GM12864 (cell line): ENCODE data around the gene GABRB1.
"Not testable (repeated sequence)": the region's sequence is repeated elsewhere in the genome, so short reads cannot be mapped to it uniquely, and the experiment has no call there.

Experiments
- DNase-seq: peaks from one replicate; pipeline ENCODE4 v3.0.0-alpha.2; 2011; ENCODE audit warnings: low read depth
- H3K4me3 ChIP-seq: 2 replicates; pipeline ENCODE4 v1.5.1; 2011; ENCODE audit warnings: mild to moderate bottlenecking, low read depth, low read length, control low read depth
- TF ChIP-seq, protein P1 (sequence below): IDR thresholded peaks from 2 replicates; pipeline ENCODE4 v1.5.1; 2011; ENCODE audit warnings: low read depth, mild to moderate bottlenecking, moderate library complexity, low read length, control low read depth, inconsistent platforms; ENCODE audit errors: missing control alignments

GABRB1 gene

DNA sequence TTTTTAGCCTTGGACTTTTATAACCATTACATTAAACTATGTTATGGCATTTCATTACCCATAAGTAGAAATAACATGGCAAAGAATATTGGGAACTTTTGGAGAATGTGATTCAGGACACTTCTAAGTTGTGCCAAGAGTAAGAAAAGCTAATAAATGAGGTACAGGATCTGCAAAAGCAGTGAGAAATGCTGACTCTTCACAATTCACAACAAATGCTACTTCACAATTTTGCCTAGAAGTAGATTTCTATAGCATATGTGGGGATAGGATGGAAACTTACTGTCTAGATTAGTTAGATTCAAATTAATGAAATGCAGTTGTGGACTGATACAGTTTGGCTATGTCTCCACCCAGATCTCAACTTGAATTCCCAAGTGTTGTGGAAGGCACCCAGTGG lies 258.4 kb downstream of the GABRB1 start:
- DNase-seq: no peak
- H3K4me3 ChIP-seq: no peak overlapping the region
- TF ChIP-seq, protein P1, sequence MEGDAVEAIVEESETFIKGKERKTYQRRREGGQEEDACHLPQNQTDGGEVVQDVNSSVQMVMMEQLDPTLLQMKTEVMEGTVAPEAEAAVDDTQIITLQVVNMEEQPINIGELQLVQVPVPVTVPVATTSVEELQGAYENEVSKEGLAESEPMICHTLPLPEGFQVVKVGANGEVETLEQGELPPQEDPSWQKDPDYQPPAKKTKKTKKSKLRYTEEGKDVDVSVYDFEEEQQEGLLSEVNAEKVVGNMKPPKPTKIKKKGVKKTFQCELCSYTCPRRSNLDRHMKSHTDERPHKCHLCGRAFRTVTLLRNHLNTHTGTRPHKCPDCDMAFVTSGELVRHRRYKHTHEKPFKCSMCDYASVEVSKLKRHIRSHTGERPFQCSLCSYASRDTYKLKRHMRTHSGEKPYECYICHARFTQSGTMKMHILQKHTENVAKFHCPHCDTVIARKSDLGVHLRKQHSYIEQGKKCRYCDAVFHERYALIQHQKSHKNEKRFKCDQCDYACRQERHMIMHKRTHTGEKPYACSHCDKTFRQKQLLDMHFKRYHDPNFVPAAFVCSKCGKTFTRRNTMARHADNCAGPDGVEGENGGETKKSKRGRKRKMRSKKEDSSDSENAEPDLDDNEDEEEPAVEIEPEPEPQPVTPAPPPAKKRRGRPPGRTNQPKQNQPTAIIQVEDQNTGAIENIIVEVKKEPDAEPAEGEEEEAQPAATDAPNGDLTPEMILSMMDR: no peak

DNA sequence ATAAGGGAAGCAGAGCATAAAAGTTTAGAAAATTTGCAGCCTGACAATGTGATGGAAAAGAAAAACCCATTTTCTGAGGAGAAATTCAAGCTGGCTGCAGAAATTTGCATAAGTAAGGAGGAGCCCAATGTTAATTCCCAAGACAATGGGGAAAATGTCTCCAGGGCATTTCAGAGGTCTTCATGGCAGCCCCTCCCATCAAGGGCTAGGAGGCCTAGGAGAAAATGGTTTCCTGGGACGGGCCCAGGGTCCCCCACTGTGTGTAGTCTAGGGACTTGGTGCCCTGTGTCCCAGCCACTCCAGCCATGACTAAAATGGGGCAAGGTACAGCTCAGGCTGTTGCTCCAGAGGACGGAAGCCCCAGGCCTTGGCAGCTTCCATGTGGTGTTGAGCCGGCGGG lies 259.5 kb downstream of the GABRB1 start:
- not testable (repeated sequence) for H3K4me3 ChIP-seq

DNA sequence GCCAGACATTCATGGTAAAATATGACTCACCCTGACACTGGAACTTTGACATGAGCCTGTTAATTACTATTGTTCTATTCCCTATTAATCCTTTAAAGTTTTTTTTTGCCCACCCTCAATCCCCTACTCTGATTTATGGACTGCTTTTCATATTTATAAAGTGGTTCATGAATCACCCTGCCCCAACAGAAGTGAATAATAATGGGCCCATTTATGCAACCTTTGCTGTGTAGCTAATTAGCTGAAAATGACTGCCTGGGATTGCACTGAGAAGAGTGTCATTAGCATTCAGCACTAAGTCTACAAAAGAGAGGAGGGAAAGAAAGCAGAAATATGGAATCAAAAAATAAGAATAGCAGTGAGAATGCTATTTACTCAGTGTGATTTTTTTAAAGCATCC lies 277.8 kb downstream of the GABRB1 start:
- no peak for DNase-seq
- TF ChIP-seq, protein P1: no peak
- no peak overlapping the region for H3K4me3 ChIP-seq

More for the DNA sequence above, 259.5 kb downstream of the GABRB1 start:
- DNase-seq: not testable (repeated sequence)

- no peak for DNase-seq
- no peak overlapping the region for H3K4me3 ChIP-seq
- TF ChIP-seq, protein P1: no peak
Measured at GRCh38 chr4:47312170-47312569, 280.8 kb downstream of the GABRB1 start.

DNA sequence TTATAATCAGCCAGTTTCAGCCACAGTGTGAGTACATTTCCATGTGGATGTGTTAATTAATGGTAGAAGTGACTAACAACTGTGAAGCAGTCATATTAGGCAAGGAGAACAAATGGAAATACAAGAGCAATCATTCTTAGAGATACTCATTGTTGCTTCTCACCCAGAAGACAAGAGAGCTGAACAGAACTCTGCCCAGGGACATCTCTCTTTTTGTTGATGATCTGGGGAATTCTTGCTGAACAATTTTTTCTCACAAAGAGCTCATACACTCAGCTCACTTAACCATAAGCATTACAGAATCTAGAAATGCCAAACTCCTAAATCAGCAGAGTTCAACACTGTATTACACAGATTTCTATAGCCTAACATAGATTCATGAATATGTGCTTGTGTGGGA lies 282.0 kb downstream of the GABRB1 start:
- TF ChIP-seq, protein P1: no peak
- no peak for DNase-seq

GRCh38 chr4:47315346-47315745 lies 284.0 kb downstream of the GABRB1 start:
- no peak for DNase-seq
- no peak overlapping the region for H3K4me3 ChIP-seq
- TF ChIP-seq, protein P1: no peak

More for the DNA sequence above, 282.0 kb downstream of the GABRB1 start:
- no peak overlapping the region for H3K4me3 ChIP-seq

DNA sequence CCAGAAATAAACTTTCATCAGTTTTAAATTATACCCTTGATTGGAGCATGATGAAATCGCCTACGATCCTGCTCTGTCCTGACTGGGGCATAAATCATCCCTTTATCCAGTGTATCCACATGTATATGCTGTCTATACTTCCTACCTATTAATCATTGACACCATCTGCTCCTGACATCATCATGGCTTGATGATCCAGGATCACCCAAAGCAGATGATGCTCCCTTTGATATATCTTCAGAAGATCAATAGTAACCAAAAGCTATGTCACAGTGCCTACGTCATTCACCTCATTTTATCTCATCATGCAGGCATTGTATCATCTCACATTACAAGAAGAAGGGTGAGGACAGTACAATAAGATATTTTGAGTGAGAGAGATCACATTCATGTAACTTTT lies 294.7 kb downstream of the GABRB1 start:
- H3K4me3 ChIP-seq: no peak overlapping the region
- DNase-seq: no peak
- TF ChIP-seq, protein P1: no peak

DNA sequence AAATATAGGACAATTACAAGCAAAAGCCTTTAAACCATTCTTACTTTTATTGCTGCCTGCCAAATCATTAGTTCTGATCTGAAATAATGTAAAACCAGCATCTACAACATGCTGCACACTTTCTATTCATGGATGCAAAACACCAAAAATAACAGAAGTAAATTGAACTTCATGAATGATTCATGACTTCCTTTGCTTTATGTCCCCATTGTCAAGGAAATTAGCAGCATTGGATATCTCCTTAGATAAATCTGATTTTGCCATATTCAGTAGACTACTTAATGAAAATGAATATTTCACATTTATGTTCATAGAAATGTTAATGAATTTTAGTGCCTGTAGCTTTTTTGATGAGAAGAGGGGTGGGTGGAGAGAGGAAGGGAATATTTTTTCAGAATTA lies 299.5 kb downstream of the GABRB1 start:
- no peak overlapping the region for H3K4me3 ChIP-seq
- DNase-seq: no peak
- TF ChIP-seq, protein P1: no peak
